ENCODE data around the gene C2orf68. TPM values are rescaled to one million over a fixed set of nuclear protein-coding genes. Genes with fewer than 3 reads are reported as not detected.

The C2orf68 gene
- total RNA-seq, 4 donors from 2014 or later, result 12.3 to 21.0 (median 19.8) TPM

DNA sequence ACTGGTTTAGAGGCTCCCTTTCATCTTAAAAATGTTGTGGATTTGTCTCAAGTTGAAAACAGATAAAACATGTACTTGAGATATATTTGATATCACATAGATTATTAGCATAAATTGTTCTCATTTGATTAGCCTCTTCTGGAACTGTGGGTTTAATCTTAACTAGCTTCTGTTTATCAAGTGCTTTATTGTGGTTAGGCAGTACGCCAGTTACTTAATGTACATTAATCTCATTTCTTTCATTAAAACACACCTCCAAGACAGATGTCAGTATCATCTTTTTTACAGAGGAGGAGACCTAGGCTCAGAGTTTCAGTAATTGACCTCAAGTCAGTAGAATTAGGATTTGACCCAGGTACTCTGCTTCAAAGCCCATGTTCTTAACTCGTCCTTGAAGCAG lies 34.3 kb upstream of the C2orf68 start:
- Histone ChIP-seq H3K36me3 (peaks cover 12 to 100% of the 10 kb centered on the region in 2 donors), H3K27ac (no peak overlapping the region), H3K4me1 (no peaks in the 10 kb centered on the region), H3K4me3 (no peak overlapping the region), H3K27me3 (no peaks in the 10 kb centered on the region), H3K9me3 (no peaks in the 10 kb centered on the region)
- no peak for ATAC-seq
- 78 to 88% methylated on average over 2 of the region's 2 CpGs for WGBS, 2 donors (ENCODE audit: low coverage in 1 of 2)
- TF ChIP-seq, protein P1, sequence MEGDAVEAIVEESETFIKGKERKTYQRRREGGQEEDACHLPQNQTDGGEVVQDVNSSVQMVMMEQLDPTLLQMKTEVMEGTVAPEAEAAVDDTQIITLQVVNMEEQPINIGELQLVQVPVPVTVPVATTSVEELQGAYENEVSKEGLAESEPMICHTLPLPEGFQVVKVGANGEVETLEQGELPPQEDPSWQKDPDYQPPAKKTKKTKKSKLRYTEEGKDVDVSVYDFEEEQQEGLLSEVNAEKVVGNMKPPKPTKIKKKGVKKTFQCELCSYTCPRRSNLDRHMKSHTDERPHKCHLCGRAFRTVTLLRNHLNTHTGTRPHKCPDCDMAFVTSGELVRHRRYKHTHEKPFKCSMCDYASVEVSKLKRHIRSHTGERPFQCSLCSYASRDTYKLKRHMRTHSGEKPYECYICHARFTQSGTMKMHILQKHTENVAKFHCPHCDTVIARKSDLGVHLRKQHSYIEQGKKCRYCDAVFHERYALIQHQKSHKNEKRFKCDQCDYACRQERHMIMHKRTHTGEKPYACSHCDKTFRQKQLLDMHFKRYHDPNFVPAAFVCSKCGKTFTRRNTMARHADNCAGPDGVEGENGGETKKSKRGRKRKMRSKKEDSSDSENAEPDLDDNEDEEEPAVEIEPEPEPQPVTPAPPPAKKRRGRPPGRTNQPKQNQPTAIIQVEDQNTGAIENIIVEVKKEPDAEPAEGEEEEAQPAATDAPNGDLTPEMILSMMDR (IDR thresholded peaks at IDR 0.05), result no peak
- TF ChIP-seq POLR2AphosphoS5 (IDR thresholded peaks at IDR 0.05) (no peak), EP300 (IDR thresholded peaks at IDR 0.05) (no peak)

DNA sequence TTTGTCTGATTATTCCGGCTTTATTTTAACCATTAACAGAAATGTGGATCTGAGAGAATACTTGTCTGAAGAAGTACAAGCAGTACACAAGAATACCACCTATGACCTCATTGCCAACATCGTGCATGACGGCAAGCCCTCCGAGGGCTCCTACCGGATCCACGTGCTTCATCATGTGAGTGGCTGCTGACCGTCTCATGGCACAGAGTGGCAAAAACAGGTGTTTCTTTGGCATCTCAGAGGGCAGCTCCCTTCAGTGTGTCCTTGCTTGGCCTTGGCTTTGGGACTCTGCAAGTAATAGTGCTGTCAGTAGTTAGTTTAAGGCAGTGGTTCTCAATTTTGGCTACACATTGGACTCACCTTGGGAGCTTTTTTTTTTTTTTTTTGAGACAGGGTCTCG lies 33.0 kb upstream of the C2orf68 start:
- TF ChIP-seq POLR2AphosphoS5 (IDR thresholded peaks at IDR 0.05) (no peak), POLR2A (IDR thresholded peaks at IDR 0.05) (no peak), EP300 (IDR thresholded peaks at IDR 0.05) (no peak)
- TF ChIP-seq, protein P1 (IDR thresholded peaks at IDR 0.05), result no peak
- no peak overlapping the region for H3K4me3 ChIP-seq
- WGBS, 2 donors (ENCODE audit: low coverage in 1 of 2), result 92 to 94% methylated on average over 6 to 7 of the region's 8 CpGs
- no peak for ATAC-seq
- no peaks in the 10 kb centered on the region for H3K27me3 ChIP-seq
- no peaks in the 10 kb centered on the region for H3K9me3 ChIP-seq
- peaks cover 14 to 100% of the 10 kb centered on the region in 2 donors for H3K36me3 ChIP-seq
- H3K27ac ChIP-seq, result no peak overlapping the region
- no peaks in the 10 kb centered on the region for H3K4me1 ChIP-seq

GRCh38 chr2:85642725-85643124 lies 30.9 kb upstream of the C2orf68 start:
- H3K27ac ChIP-seq, result no peak overlapping the region
- peaks cover 0 to 3% (median 0%) of the 10 kb centered on the region in 3 donors for H3K4me1 ChIP-seq
- H3K9me3 ChIP-seq, result no peaks in the 10 kb centered on the region
- H3K27me3 ChIP-seq, result no peaks in the 10 kb centered on the region
- TF ChIP-seq, protein P1 (IDR thresholded peaks at IDR 0.05), result no peak
- TF ChIP-seq EP300 (IDR thresholded peaks at IDR 0.05) (no peak), POLR2A (IDR thresholded peaks at IDR 0.05) (no peak), POLR2AphosphoS5 (IDR thresholded peaks at IDR 0.05) (no peak)
- no peak for ATAC-seq
- H3K4me3 ChIP-seq, result no peak overlapping the region
- 73 to 100% methylated on average over 3 of the region's 3 CpGs for WGBS, 2 donors (ENCODE audit: low coverage in 1 of 2)
- peaks cover 14 to 100% of the 10 kb centered on the region in 2 donors for H3K36me3 ChIP-seq

DNA sequence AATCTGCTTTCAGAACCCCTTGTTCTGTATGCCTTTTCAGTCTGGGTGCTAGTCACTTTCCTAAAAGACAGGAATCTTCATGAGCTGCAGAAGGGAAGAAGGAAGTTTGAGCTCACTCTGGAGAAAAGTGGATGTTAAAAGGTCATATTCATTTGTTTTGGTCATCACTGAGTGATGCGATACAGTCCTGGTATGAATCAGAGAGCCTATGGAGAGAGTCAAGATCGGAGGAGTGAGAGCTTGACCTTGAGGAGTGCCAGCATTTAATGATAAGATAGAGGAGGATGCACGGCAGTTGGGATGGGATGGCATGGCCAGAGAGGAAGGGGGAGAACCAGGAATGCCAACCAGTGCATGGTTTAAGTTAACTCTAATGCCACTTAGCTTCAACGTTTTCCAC lies 23.8 kb upstream of the C2orf68 start:
- Histone ChIP-seq H3K4me3 (no peak overlapping the region), H3K27me3 (no peaks in the 10 kb centered on the region), H3K36me3 (peaks cover 2 to 94% of the 10 kb centered on the region in 2 donors), H3K4me1 (peaks cover 0 to 8% (median 0%) of the 10 kb centered on the region in 3 donors), H3K27ac (no peak overlapping the region), H3K9me3 (no peaks in the 10 kb centered on the region)
- no peak for TF ChIP-seq EP300 (IDR thresholded peaks at IDR 0.05)
- no peak for ATAC-seq
- 50 to 55% methylated on average over 3 to 4 of the region's 4 CpGs for WGBS, 2 donors (ENCODE audit: low coverage in 1 of 2)

- Histone ChIP-seq H3K27me3 (no peaks in the 10 kb centered on the region), H3K9me3 (no peaks in the 10 kb centered on the region), H3K36me3 (peaks cover 2 to 94% of the 10 kb centered on the region in 2 donors), H3K4me1 (peaks cover 0 to 8% (median 0%) of the 10 kb centered on the region in 3 donors), H3K4me3 (no peak overlapping the region), H3K27ac (no peak overlapping the region)
- ATAC-seq, result no peak
- WGBS, 2 donors (ENCODE audit: low coverage in 1 of 2), result 81 to 100% methylated on average over 1 to 8 of the region's 8 CpGs
- TF ChIP-seq EP300 (IDR thresholded peaks at IDR 0.05) (no peak), POLR2AphosphoS5 (IDR thresholded peaks at IDR 0.05) (no peak), POLR2A (IDR thresholded peaks at IDR 0.05) (no peak)
- TF ChIP-seq, protein P1 (IDR thresholded peaks at IDR 0.05), result no peak
Observed at GRCh38 chr2:85635011-85635410, 23.1 kb upstream of the C2orf68 start.

Data from gastroesophageal sphincter (tissue), 4 donors.